MM.1S (cell line): ENCODE results near the gene ENG.

Experiments
- DNase-seq: peaks from one replicate; pipeline ENCODE4 v3.0.0-alpha.2; 2015
- H2AFZ ChIP-seq: fragments of 300-600 bp; sonication (generic); 2 replicates; pipeline ENCODE4 v1.6.0; 2016; ENCODE audit warnings: antibody characterized with exemption, low read length
- H3F3A ChIP-seq: fragments of 300-600 bp; sonication (generic); 2 replicates; pipeline ENCODE4 v1.6.1; 2016; ENCODE audit warnings: mild to moderate bottlenecking, antibody characterized with exemption, low read length, moderate library complexity, mixed read lengths; ENCODE audit not compliant: insufficient read depth
- H3K27ac ChIP-seq: fragments of 300-600 bp; sonication (generic); 2 replicates; pipeline ENCODE4 v1.5.1; 2016; ENCODE audit warnings: mild to moderate bottlenecking, low read length
- H3K27me3 ChIP-seq: fragments of 300-600 bp; sonication (generic); replicated peaks from 2 replicates; pipeline ENCODE4 v1.6.0; 2016; ENCODE audit warnings: low read length; ENCODE audit not compliant: insufficient read depth
- H3K36me3 ChIP-seq: fragments of 300-600 bp; sonication (generic); replicated peaks from 2 replicates; pipeline ENCODE4 v1.6.1; 2016; ENCODE audit warnings: mild to moderate bottlenecking, low read length, mixed read lengths; ENCODE audit not compliant: insufficient read depth
- H3K4me1 ChIP-seq: fragments of 300-600 bp; sonication (generic); 2 replicates; pipeline ENCODE4 v1.6.1; 2016; ENCODE audit warnings: low read length, mixed read lengths
- H3K4me2 ChIP-seq: fragments of 300-600 bp; sonication (generic); 2 replicates; pipeline ENCODE4 v1.6.0; 2016; ENCODE audit warnings: low read depth, low read length
- H3K4me3 ChIP-seq: fragments of 300-600 bp; sonication (generic); 2 replicates; pipeline ENCODE4 v1.5.1; 2016; ENCODE audit warnings: low read length, mixed read lengths
- H3K79me2 ChIP-seq: fragments of 300-600 bp; sonication (generic); 2 replicates; pipeline ENCODE4 v1.6.1; 2016; ENCODE audit warnings: mixed run types, low read length, mixed read lengths
- H3K9ac ChIP-seq: fragments of 300-600 bp; sonication (generic); 2 replicates; pipeline ENCODE4 v1.6.1; 2016; ENCODE audit warnings: low read length, mixed read lengths
- H3K9me2 ChIP-seq: fragments of 300-600 bp; sonication (generic); replicated peaks from 2 replicates; pipeline ENCODE4 v1.6.1; 2016; ENCODE audit warnings: mild to moderate bottlenecking, low read length, mixed read lengths; ENCODE audit not compliant: insufficient read depth
- H3K9me3 ChIP-seq: fragments of 300-600 bp; sonication (generic); replicated peaks from 2 replicates; pipeline ENCODE4 v1.6.1; 2016; ENCODE audit warnings: mild to moderate bottlenecking, low read length, mixed read lengths; ENCODE audit not compliant: insufficient read depth
- H4K20me1 ChIP-seq: fragments of 300-600 bp; sonication (generic); 2 replicates; pipeline ENCODE4 v1.6.1; 2016; ENCODE audit warnings: mild to moderate bottlenecking, low read length, moderate library complexity, mixed read lengths; ENCODE audit not compliant: insufficient read depth
- EZH2 ChIP-seq: fragments of 300-600 bp; sonication (generic); optimal IDR thresholded peaks from 2 replicates; pipeline ENCODE3; 2017; ENCODE audit warnings: low read depth, mild to moderate bottlenecking, antibody characterized with exemption, low read length, mixed read lengths
- EZH2phosphoT487 ChIP-seq: fragments of 300-600 bp; sonication (generic); IDR thresholded peaks from 2 replicates; pipeline ENCODE4 v1.6.1; 2018; ENCODE audit warnings: antibody characterized with exemption, low read length
- TF ChIP-seq, protein P1 (sequence below): fragments of 300-600 bp; sonication (generic); IDR thresholded peaks from 2 replicates; pipeline ENCODE4 v1.5.1; 2016; ENCODE audit warnings: antibody characterized with exemption, low read length, mixed read lengths

Gene ENG

DNA sequence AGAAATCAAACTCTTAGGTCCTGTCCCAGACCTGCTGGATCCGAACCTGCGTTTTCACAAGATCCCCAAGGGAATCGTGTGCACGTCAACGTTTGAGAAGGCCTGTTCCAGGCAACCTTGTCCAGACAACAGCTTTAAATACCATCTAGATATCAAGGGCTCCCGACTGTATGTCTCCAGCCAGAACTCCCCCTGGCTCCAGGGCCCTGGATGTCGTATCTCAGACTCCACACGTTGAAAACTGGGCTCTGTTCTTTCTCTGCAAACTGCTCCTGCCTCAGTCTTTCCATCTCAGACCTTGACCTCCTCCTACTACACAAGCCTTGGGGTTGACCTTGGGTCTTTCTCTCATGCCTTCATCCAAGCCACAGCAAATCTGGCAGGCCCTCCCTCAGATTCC, 5.8 kb upstream of the ENG start:
- Histone ChIP-seq H3K4me3 (no peak overlapping the region), H3K36me3 (no peaks in the 10 kb centered on the region), H3K4me2 (no peak overlapping the region), H3K27me3 (no peaks in the 10 kb centered on the region), H3K9me2 (no peaks in the 10 kb centered on the region), H3F3A (no peaks in the 10 kb centered on the region), H4K20me1 (no peaks in the 10 kb centered on the region), H3K27ac (no peak overlapping the region), H3K9me3 (no peaks in the 10 kb centered on the region), H3K9ac (no peak overlapping the region), H3K79me2 (no peaks in the 10 kb centered on the region), H2AFZ (no peak overlapping the region), H3K4me1 (no peaks in the 10 kb centered on the region)
- no peak for DNase-seq
- TF ChIP-seq EZH2 (no peak), EZH2phosphoT487 (no peak)
- TF ChIP-seq, protein P1, sequence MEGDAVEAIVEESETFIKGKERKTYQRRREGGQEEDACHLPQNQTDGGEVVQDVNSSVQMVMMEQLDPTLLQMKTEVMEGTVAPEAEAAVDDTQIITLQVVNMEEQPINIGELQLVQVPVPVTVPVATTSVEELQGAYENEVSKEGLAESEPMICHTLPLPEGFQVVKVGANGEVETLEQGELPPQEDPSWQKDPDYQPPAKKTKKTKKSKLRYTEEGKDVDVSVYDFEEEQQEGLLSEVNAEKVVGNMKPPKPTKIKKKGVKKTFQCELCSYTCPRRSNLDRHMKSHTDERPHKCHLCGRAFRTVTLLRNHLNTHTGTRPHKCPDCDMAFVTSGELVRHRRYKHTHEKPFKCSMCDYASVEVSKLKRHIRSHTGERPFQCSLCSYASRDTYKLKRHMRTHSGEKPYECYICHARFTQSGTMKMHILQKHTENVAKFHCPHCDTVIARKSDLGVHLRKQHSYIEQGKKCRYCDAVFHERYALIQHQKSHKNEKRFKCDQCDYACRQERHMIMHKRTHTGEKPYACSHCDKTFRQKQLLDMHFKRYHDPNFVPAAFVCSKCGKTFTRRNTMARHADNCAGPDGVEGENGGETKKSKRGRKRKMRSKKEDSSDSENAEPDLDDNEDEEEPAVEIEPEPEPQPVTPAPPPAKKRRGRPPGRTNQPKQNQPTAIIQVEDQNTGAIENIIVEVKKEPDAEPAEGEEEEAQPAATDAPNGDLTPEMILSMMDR = no peak

DNA sequence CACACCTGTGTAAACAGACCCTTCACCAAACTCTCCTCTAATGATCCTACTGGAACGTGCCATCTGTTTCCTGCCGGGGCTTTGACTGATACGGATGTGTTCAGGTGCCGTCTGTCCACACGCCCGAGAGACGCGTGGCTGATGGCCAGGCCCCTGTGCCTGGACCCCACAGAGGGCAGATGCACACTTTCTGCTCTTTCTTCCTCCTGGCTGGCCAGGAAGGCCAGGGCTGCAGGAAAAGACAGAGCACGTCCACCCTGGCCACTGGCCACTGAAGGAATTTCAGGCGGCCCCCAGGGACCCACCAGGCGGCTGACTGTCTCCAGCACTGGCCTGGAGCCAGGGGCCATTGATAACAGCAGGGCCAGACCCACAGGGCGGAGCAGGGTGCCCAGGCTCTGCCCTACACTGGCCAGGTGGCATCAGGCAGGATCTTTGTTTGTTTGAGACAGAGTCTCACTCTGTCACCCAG, 3.6 kb upstream of the ENG start:
- H3K27ac ChIP-seq = no peak overlapping the region
- H3K9me2 ChIP-seq = no peaks in the 10 kb centered on the region
- no peaks in the 10 kb centered on the region for H4K20me1 ChIP-seq
- no peak for TF ChIP-seq EZH2
- TF ChIP-seq, protein P1 = no peak
- TF ChIP-seq EZH2phosphoT487 = no peak
- H3K27me3 ChIP-seq = no peaks in the 10 kb centered on the region
- no peaks in the 10 kb centered on the region for H3K4me1 ChIP-seq
- H3F3A ChIP-seq = no peaks in the 10 kb centered on the region
- H3K4me3 ChIP-seq = no peak overlapping the region
- no peaks in the 10 kb centered on the region for H3K36me3 ChIP-seq
- no peaks in the 10 kb centered on the region for H3K79me2 ChIP-seq
- no peak overlapping the region for H3K9ac ChIP-seq
- no peak for DNase-seq
- no peak overlapping the region for H2AFZ ChIP-seq
- H3K9me3 ChIP-seq = no peaks in the 10 kb centered on the region
- H3K4me2 ChIP-seq = no peak overlapping the region

DNA sequence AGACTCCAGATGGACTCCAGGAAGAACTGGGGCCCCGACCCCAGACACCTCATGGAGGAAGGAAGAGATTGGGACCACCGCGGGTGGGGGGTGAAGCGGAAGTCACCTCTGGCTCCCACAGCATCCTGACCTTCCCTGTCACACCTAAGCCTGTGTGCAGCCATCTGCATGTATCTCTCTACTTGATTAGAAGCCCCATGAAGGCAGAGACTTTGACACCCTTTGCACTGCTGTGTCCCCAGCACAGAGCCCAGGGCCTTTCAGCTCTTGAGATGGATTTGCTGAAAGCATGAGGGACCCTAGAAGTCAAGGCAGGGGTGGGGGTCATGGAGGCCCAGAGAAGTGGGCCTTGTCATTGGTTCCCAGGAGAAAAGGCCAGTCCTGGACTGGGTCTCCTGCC, 2.8 kb upstream of the ENG start:
- Histone ChIP-seq H3K27me3 (no peaks in the 10 kb centered on the region), H3K9me3 (no peaks in the 10 kb centered on the region), H3K36me3 (no peaks in the 10 kb centered on the region), H2AFZ (no peak overlapping the region), H3K4me3 (no peak overlapping the region), H3K27ac (no peak overlapping the region), H4K20me1 (no peaks in the 10 kb centered on the region), H3K9me2 (no peaks in the 10 kb centered on the region), H3K4me2 (no peak overlapping the region), H3K4me1 (no peaks in the 10 kb centered on the region), H3K79me2 (no peaks in the 10 kb centered on the region), H3K9ac (no peak overlapping the region), H3F3A (no peaks in the 10 kb centered on the region)
- TF ChIP-seq EZH2phosphoT487 = no peak
- TF ChIP-seq, protein P1 = no peak
- no peak for TF ChIP-seq EZH2
- DNase-seq = no peak
